OCI-LY7 (cell line): ENCODE results near the gene PIP5K1A. TPM values are rescaled to one million over a fixed set of nuclear protein-coding genes. Genes with fewer than 3 reads are reported as not detected.
A peak's percentile ranks its signal among the peaks of the same experiment; 100 is the strongest.

ENCODE experiments used
- Bru-seq: library from RNA; stranded (reverse); fragments of 400-500 nt; gene quantifications from one replicate; lab custom pipeline; 2021; lab: Mats Ljungman, UMichigan
- BruChase-seq, 2 experiments: library from RNA; stranded (reverse); fragments of 400-500 nt; gene quantifications; one replicate each; lab custom pipeline; 2021; lab: Mats Ljungman, UMichigan
- BruUV-seq: library from RNA; stranded (reverse); fragments of 400-500 nt; replicated peaks from 2 replicates; lab custom pipeline; 2021; lab: Mats Ljungman, UMichigan
- CTCF ChIA-PET: fragments of 300-600 bp; sonication (Branson Sonifier 250); formaldehyde crosslinking; loops from one replicate; lab custom pipeline; 2022; ENCODE audit warnings: antibody characterized with exemption; ENCODE audit not compliant: unreplicated experiment; lab: Charles Lee
- POLR2A ChIA-PET: fragments of 300-600 bp; sonication (Branson Sonifier 250); formaldehyde crosslinking; loops from one replicate; lab custom pipeline; 2022; ENCODE audit warnings: antibody characterized with exemption; lab: Charles Lee
- DNase-seq: peaks from one replicate; pipeline ENCODE4 v3.0.0-alpha.2; 2015; ENCODE audit warnings: low spot score
- H2AFZ ChIP-seq: fragments of 200-600 bp; sonication (generic), shearing (Covaris generic); 2 replicates; pipeline ENCODE4 v1.6.1; 2014; ENCODE audit warnings: mild to moderate bottlenecking, antibody characterized with exemption, low read length, moderate library complexity
- H3K27ac ChIP-seq: fragments of 200-600 bp; sonication (generic); 2 replicates; pipeline ENCODE4 v1.5.1; 2014; ENCODE audit warnings: mixed run types, low read depth, mild to moderate bottlenecking, moderate library complexity, low read length, inconsistent platforms; ENCODE audit not compliant: poor library complexity, severe bottlenecking
- H3K36me3 ChIP-seq: fragments of 200-600 bp; sonication (generic); 2 replicates; pipeline ENCODE4 v1.6.1; 2014; ENCODE audit warnings: mild to moderate bottlenecking, antibody characterized with exemption, low read length, moderate library complexity, mixed read lengths; ENCODE audit not compliant: insufficient read depth
- H3K4me1 ChIP-seq: fragments of 200-600 bp; sonication (generic); 2 replicates; pipeline ENCODE4 v1.5.1; 2014; ENCODE audit warnings: mild to moderate bottlenecking, low read length; ENCODE audit not compliant: insufficient read depth, poor library complexity, severe bottlenecking
- H3K4me2 ChIP-seq: fragments of 200-600 bp; sonication (generic); 2 replicates; pipeline ENCODE4 v1.6.1; 2014; ENCODE audit warnings: mild to moderate bottlenecking, low read length
- H3K4me3 ChIP-seq: fragments of 200-600 bp; sonication (generic); 2 replicates; pipeline ENCODE4 v1.5.1; 2014; ENCODE audit warnings: mild to moderate bottlenecking, low read depth, low read length; ENCODE audit not compliant: poor library complexity, severe bottlenecking
- H3K79me2 ChIP-seq: fragments of 200-600 bp; sonication (generic); 2 replicates; pipeline ENCODE4 v1.6.1; 2016; ENCODE audit warnings: low read depth, mild to moderate bottlenecking, low read length, moderate library complexity, mixed read lengths; ENCODE audit not compliant: insufficient read depth
- H3K9me2 ChIP-seq: fragments of 200-600 bp; sonication (generic); 2 replicates; pipeline ENCODE4 v1.6.1; 2016; ENCODE audit warnings: mild to moderate bottlenecking, low read length, mixed read lengths; ENCODE audit not compliant: insufficient read depth
- H3K9me3 ChIP-seq: fragments of 200-600 bp; sonication (generic); 2 replicates; pipeline ENCODE4 v1.6.1; 2014; ENCODE audit warnings: mild to moderate bottlenecking, mixed run types, low read length, mixed read lengths
- H4K20me1 ChIP-seq: fragments of 200-600 bp; sonication (generic); 2 replicates; pipeline ENCODE4 v1.6.1; 2014; ENCODE audit warnings: mild to moderate bottlenecking, antibody characterized with exemption, low read length, moderate library complexity, mixed read lengths; ENCODE audit not compliant: insufficient read depth
- CTCF ChIP-seq: fragments of 200-600 bp; sonication (generic); conservative IDR thresholded peaks from 2 replicates; pipeline ENCODE4 v1.5.1; 2014; ENCODE audit warnings: mild to moderate bottlenecking, antibody characterized with exemption, low read length, moderate library complexity, mixed read lengths
- EZH2phosphoT487 ChIP-seq: fragments of 200-600 bp; sonication (generic); IDR thresholded peaks from 2 replicates; pipeline ENCODE4 v1.6.1; 2018; ENCODE audit warnings: low read depth, borderline replicate concordance, mild to moderate bottlenecking, mixed run types, antibody characterized with exemption, low read length, moderate library complexity, mixed read lengths
- intact Hi-C: fragments of 100-400 bp; cut with micrococcal nuclease; formaldehyde crosslinking; loops from one replicate; pipeline ENCODE4 v1.10.0; 2022; ENCODE audit not compliant: unreplicated experiment
- long read RNA-seq: library from polyadenylated mRNA; stranded (forward); transcript quantifications from one replicate; pipeline ENCODE4 v2.0.0, GENCODE V29; 2022
- total RNA-seq, 2 experiments: library from RNA; depleted of rRNA in 1 of 2; stranded (reverse); fragments of >200 nt in 1 of 2; shearing (Covaris generic) in 1 of 2; gene quantifications; 2 replicates each; pipeline ENCODE4 v1.2.3, GENCODE V29; 2014 to 2022

Gene PIP5K1A
- total RNA-seq (2014; rRNA removed; shearing (Covaris generic)) (42.9 and 50.5 TPM in 2 replicates), total RNA-seq (2022) (75.8 and 85.3 TPM in 2 replicates), Bru-seq, nascent RNA (percentile 84 among the genes with signal in this experiment), BruChase-seq, experiment 1, labeled RNA remaining after a 6-hour chase (percentile 92 among the genes with signal in this experiment), BruChase-seq, experiment 2, labeled RNA remaining after a 2-hour chase (percentile 93 among the genes with signal in this experiment)
- long read RNA-seq, partial matches to known transcripts, result 1 of 15 reads
- long read RNA-seq, other reads (novel, unspliced or antisense), result 12 of 15 reads

DNA sequence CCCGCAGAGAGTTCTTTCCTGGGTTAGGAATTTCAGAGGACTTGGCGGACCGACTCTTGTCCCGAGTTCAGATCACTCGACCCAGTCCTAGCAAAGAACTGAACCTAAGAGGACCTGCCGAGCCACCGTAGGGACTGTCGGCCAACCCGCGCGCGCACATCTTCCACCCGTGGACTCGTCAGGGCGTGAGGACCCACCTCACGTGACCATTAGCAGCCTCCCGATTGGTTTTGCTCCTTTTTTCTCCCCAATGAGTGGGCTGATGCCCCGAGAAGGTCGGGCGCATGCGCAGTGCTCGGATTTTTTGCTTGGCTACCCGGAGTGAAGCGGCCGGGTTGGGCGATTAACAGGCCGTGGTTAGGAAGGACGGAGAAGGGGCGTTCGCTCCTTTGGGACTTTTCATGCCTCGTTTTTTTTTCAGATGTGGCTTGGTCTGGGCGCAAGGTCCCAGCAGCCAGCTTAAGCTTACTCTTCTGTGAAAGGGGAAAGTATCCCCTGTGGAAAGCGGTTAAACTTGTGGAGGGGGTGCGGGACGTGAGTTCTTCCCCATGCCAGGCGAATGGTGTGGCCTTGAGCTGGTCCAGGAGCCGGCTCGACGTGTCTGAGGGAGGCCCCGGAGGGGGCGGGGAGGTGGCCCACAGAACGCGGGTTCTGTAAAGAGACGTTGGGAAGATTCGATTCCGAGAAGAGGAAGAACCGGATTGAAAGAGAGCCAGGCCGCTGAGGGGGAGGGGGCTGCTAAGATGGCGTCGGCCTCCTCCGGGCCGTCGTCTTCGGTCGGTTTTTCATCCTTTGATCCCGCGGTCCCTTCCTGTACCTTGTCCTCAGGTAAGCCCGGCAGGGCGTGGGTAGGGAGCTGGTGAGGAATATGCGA lies at the start of gene PIP5K1A:
Gene PIP5K1A (plus strand): TSS at position 299 of the 874 bp plus-strand sequence. CDS start 445 bp downstream, at position 744.
- BruUV-seq, result TSS peak; percentile 70
- Histone ChIP-seq H3K27ac (peak within 1 kb of the TSS; percentile 66), H3K79me2 (peaks cover 49% of the 10 kb centered on the region), H2AFZ (peak within 1 kb of the TSS; percentile 93), H3K9me3 (no peaks in the 10 kb centered on the region), H4K20me1 (peaks cover 6% of the 10 kb centered on the region; the same call in 1 of the 2 replicates), H3K36me3 (peaks cover 31% of the 10 kb centered on the region), H3K9me2 (no peaks in the 10 kb centered on the region), H3K4me1 (peaks cover 35% of the 10 kb centered on the region), H3K4me3 (peak within 1 kb of the TSS; percentile 98), H3K4me2 (peak within 1 kb of the TSS; percentile 100)
- ChIA-PET POLR2A (interaction anchor here (0.7 to 1.6 kb wide), 7 partner anchors 9 to 128 kb away, joined by 3 to 11 read pairs (median 3); partner anchors contain the start of gene VPS72), CTCF (no interaction called here)
- intact Hi-C loops, result loop anchor here (1.0 to 5.0 kb wide), 2 partner anchors 84 to 149 kb away; partner anchors contain the start of genes RFX5 and ZNF687
- DNase-seq, result peak; percentile 99
- TF ChIP-seq EZH2phosphoT487 (no peak), CTCF (no peak)

GRCh38 chr1:151156515-151156819 lies 41.9 kb upstream of the PIP5K1A start, which contains the start of gene TNFAIP8L2:
Gene TNFAIP8L2 (plus strand): TSS chr1:151156649. CDS start chr1:151158698, 2,049 bp downstream.
- H3K4me2 ChIP-seq, result peak within 1 kb of the TSS; percentile 92
- peaks cover 16% of the 10 kb centered on the region; the same call in 1 of the 2 replicates for H3K36me3 ChIP-seq
- TF ChIP-seq CTCF, result no peak
- no peak for TF ChIP-seq EZH2phosphoT487
- ChIA-PET POLR2A (interaction anchor here (0.5 to 2.2 kb wide), 15 partner anchors 8 to 459 kb away, joined by 3 to 14 read pairs (median 4); partner anchors contain the start of genes CDC42SE1, GOLPH3L, SCNM1 and VPS72), CTCF (interaction anchor here (0.6 to 2.4 kb wide), 8 partner anchors 8 to 112 kb away, joined by 3 to 35 read pairs (median 4); partner anchors contain the start of gene MLLT11)
- intact Hi-C loops, result loop anchor here (1.0 kb wide), 3 partner anchors 57 to 132 kb away; no protein-coding TSS in a partner anchor
- no peaks in the 10 kb centered on the region for H4K20me1 ChIP-seq
- peak; percentile 78 for DNase-seq
- H2AFZ ChIP-seq, result peak within 1 kb of the TSS; percentile 74
- peak within 1 kb of the TSS; percentile 76 for H3K4me3 ChIP-seq
- no peaks in the 10 kb centered on the region for H3K9me2 ChIP-seq
- peaks cover 38% of the 10 kb centered on the region for H3K4me1 ChIP-seq
- H3K79me2 ChIP-seq, result peaks cover 9% of the 10 kb centered on the region; the same call in 1 of the 2 replicates
- peak within 1 kb of the TSS; percentile 57 for H3K27ac ChIP-seq
- no TSS peak for BruUV-seq
- H3K9me3 ChIP-seq, result no peaks in the 10 kb centered on the region
